Fibroblast of lung (primary cell): ENCODE data around the gene ROBO1. TPM values are rescaled to one million over a fixed set of nuclear protein-coding genes. Genes with fewer than 3 reads are reported as not detected.

Experiments used
- DNase-seq, 2 donors: peaks; one replicate each; pipeline versions ENCODE4 v3.0.0 to v3.0.0-alpha.2; 2010; ENCODE audit warnings: low read depth in 2 of 2
- H2AFZ ChIP-seq: 2 replicates; pipeline ENCODE4 v1.5.1; 2012; ENCODE audit warnings: low read length, control low read depth, inconsistent platforms
- H3K27ac ChIP-seq: 2 replicates; pipeline ENCODE4 v1.5.1; 2011; ENCODE audit warnings: low read length, control low read depth; ENCODE audit not compliant: insufficient read depth
- H3K27me3 ChIP-seq: 2 replicates; pipeline ENCODE4 v1.5.1; 2011; ENCODE audit warnings: mild to moderate bottlenecking, low read length; ENCODE audit not compliant: control insufficient read depth, insufficient read depth
- H3K36me3 ChIP-seq: 2 replicates; pipeline ENCODE4 v1.5.1; 2011; ENCODE audit warnings: low read length; ENCODE audit not compliant: control insufficient read depth, insufficient read depth
- H3K4me1 ChIP-seq: 2 replicates; pipeline ENCODE4 v1.5.1; 2011; ENCODE audit warnings: low read length; ENCODE audit not compliant: control insufficient read depth, insufficient read depth; ENCODE audit errors: extremely low read depth
- H3K4me2 ChIP-seq: 2 replicates; pipeline ENCODE4 v1.5.1; 2011; ENCODE audit warnings: low read length, control low read depth; ENCODE audit not compliant: insufficient read depth; ENCODE audit errors: extremely low read depth
- H3K4me3 ChIP-seq, 4 experiments: fragments of 200-600 bp in 1 of 4; sonication (generic) in 1 of 4; replicated peaks in 1 of 4; 2 replicates each; pipeline ENCODE4 v1.5.1; 2011 to 2016; ENCODE audit warnings: low read length in 4 of 4, low read depth in 3 of 4, mild to moderate bottlenecking in 3 of 4, control low read depth in 2 of 4, inconsistent platforms in 1 of 4, mixed read lengths in 1 of 4; ENCODE audit not compliant: insufficient read depth in 1 of 4; ENCODE audit errors: control extremely low read depth in 1 of 4
- H3K79me2 ChIP-seq: 2 replicates; pipeline ENCODE4 v1.5.1; 2012; ENCODE audit warnings: mild to moderate bottlenecking, low read length, inconsistent platforms; ENCODE audit not compliant: control insufficient read depth, insufficient read depth
- H3K9ac ChIP-seq: 2 replicates; pipeline ENCODE4 v1.5.1; 2011; ENCODE audit warnings: mild to moderate bottlenecking, low read length, control low read depth; ENCODE audit not compliant: insufficient read depth
- H3K9me3 ChIP-seq: 2 replicates; pipeline ENCODE4 v1.5.1; 2012; ENCODE audit warnings: low read depth, low read length; ENCODE audit not compliant: control insufficient read depth, insufficient read depth
- H4K20me1 ChIP-seq: 2 replicates; pipeline ENCODE4 v1.5.1; 2011; ENCODE audit warnings: low read length; ENCODE audit not compliant: control insufficient read depth, insufficient read depth; ENCODE audit errors: extremely low read depth
- EZH2 ChIP-seq: IDR thresholded peaks from 2 replicates; pipeline ENCODE4 v1.5.1; 2012; ENCODE audit warnings: low read length, control low read depth, mild to moderate bottlenecking; ENCODE audit errors: missing control alignments
- polyA plus RNA-seq, 2 donors: library from polyadenylated mRNA; depleted of rRNA in 1 of 2; stranded (reverse) in 1 of 2; unstranded in 1 of 2; fragments of >200 nt; gene quantifications; 2 replicates each; pipeline ENCODE4 v1.2.1, GENCODE V29; 2011 to 2012; ENCODE audit warnings: missing spikeins in 1 of 2
- total RNA-seq: library from RNA; depleted of rRNA; stranded (reverse); fragments of >200 nt; gene quantifications from 2 replicates; pipeline ENCODE4 v1.2.1, GENCODE V29; 2014
- TF ChIP-seq, protein P1 (sequence below), 2 donors: IDR thresholded peaks in 1 of 2; conservative IDR thresholded peaks in 1 of 2; 1 replicate in 1 of 2; 2 replicates in 1 of 2; pipeline ENCODE4 v1.5.1; 2011 to 2012; ENCODE audit warnings: low read length in 2 of 2, control low read depth in 1 of 2, inconsistent platforms in 1 of 2, low read depth in 1 of 2, mild to moderate bottlenecking in 1 of 2

The ROBO1 gene
- total and polyA plus RNA-seq, 2 donors (not counting 1 experiment from before 2014, with no cell fraction given), result 53.8 to 104 TPM

DNA sequence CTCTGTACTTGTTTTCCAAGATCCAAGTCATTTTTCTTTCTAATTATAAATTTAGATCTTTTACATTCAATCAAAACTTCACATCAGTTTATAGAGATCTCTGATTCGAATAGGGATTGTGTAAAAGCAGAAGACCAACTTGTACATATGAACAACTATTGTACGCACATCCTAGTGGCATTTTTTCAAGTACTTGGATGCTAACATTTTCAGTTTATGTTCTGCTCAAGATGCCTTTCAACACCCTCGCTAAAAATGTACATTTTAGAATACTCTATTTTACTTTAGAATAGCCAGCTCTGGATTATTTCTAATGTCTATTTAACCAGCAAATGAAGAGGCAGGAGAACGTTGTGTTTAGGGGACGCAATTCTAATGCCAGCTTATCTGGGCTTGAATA, 340.7 kb downstream of the ROBO1 start:
- H3K4me3 ChIP-seq, result no peak overlapping the region
- no peak overlapping the region for H3K27ac ChIP-seq
- no peaks in the 10 kb centered on the region for H3K27me3 ChIP-seq
- H3K4me2 ChIP-seq, result no peak overlapping the region
- no peak overlapping the region for H3K9ac ChIP-seq
- DNase-seq, result no peak
- H3K9me3 ChIP-seq, result no peaks in the 10 kb centered on the region
- H3K79me2 ChIP-seq, result no peaks in the 10 kb centered on the region
- TF ChIP-seq, protein P1, sequence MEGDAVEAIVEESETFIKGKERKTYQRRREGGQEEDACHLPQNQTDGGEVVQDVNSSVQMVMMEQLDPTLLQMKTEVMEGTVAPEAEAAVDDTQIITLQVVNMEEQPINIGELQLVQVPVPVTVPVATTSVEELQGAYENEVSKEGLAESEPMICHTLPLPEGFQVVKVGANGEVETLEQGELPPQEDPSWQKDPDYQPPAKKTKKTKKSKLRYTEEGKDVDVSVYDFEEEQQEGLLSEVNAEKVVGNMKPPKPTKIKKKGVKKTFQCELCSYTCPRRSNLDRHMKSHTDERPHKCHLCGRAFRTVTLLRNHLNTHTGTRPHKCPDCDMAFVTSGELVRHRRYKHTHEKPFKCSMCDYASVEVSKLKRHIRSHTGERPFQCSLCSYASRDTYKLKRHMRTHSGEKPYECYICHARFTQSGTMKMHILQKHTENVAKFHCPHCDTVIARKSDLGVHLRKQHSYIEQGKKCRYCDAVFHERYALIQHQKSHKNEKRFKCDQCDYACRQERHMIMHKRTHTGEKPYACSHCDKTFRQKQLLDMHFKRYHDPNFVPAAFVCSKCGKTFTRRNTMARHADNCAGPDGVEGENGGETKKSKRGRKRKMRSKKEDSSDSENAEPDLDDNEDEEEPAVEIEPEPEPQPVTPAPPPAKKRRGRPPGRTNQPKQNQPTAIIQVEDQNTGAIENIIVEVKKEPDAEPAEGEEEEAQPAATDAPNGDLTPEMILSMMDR (conservative IDR thresholded peaks at IDR 0.05 in 1 of 2, IDR thresholded peaks at IDR 0.05 in 1 of 2; ENCODE audit: low read depth in 1 of 2, low read length in 2 of 2), result no peak
- no peak for TF ChIP-seq EZH2
- H3K4me1 ChIP-seq, result no peaks in the 10 kb centered on the region
- H4K20me1 ChIP-seq, result no peaks in the 10 kb centered on the region
- no peaks in the 10 kb centered on the region for H3K36me3 ChIP-seq
- no peak overlapping the region for H2AFZ ChIP-seq

DNA sequence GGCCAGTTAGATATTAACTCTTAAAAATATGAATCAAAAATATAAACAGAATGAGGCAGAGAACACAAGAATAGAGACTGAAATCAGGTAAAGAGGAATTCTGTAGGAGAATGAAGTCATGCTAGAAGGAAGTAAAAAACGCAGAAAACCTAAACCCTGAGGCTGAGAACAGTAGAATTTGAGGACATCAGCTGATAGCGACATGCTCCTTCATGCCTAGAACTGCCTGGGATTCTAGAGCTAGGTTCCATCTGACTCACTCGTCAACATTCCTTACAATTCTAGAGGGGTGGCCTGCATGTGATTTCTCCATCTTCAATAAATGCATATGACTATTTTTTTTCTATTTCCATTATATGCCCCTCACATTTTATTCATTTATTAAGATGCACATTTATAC, 343.0 kb downstream of the ROBO1 start:
- Histone ChIP-seq H3K27me3 (no peaks in the 10 kb centered on the region), H3K36me3 (no peaks in the 10 kb centered on the region), H3K9ac (no peak overlapping the region), H3K4me3 (no peak overlapping the region), H3K9me3 (no peaks in the 10 kb centered on the region), H4K20me1 (no peaks in the 10 kb centered on the region), H2AFZ (no peak overlapping the region), H3K79me2 (no peaks in the 10 kb centered on the region), H3K4me2 (no peak overlapping the region), H3K4me1 (no peaks in the 10 kb centered on the region), H3K27ac (no peak overlapping the region)
- DNase-seq, result no peak
- TF ChIP-seq, protein P1 (conservative IDR thresholded peaks at IDR 0.05 in 1 of 2, IDR thresholded peaks at IDR 0.05 in 1 of 2; ENCODE audit: low read depth in 1 of 2, low read length in 2 of 2), result no peak
- TF ChIP-seq EZH2, result no peak

DNA sequence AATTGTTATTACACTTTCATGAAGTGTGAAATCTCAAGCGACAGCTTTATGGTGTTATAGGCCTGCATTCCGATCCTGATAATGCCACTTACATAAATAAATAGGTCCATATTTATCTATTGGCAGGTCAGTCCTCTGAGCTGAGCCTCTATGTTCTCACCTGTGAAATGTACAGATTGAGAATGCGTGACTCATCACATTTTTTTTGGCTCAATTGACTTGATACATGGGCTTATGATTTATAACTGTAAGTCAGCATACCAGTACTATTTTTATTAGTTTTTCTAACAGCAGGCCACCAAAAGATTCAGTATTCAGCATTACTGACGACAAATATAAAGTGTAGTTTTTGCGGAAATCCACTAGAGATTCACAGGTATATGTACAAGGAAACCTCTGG, 344.4 kb downstream of the ROBO1 start:
- Histone ChIP-seq H3K9ac (no peak overlapping the region), H3K27ac (no peak overlapping the region), H2AFZ (no peak overlapping the region), H3K36me3 (no peaks in the 10 kb centered on the region), H4K20me1 (no peaks in the 10 kb centered on the region), H3K9me3 (no peaks in the 10 kb centered on the region), H3K4me1 (no peaks in the 10 kb centered on the region), H3K79me2 (no peaks in the 10 kb centered on the region), H3K27me3 (no peaks in the 10 kb centered on the region), H3K4me2 (no peak overlapping the region), H3K4me3 (no peak overlapping the region)
- DNase-seq, result no peak
- TF ChIP-seq EZH2, result no peak
- TF ChIP-seq, protein P1 (conservative IDR thresholded peaks at IDR 0.05 in 1 of 2, IDR thresholded peaks at IDR 0.05 in 1 of 2; ENCODE audit: low read depth in 1 of 2, low read length in 2 of 2), result no peak
